Bone marrow (tissue), 2 donors: ENCODE results near the gene KIF1A.

ENCODE experiments used
- DNase-seq, 2 donors: peaks; one replicate each; lab custom pipeline; 2025; lab: John Stamatoyannopoulos, UW

KIF1A gene, protein sequence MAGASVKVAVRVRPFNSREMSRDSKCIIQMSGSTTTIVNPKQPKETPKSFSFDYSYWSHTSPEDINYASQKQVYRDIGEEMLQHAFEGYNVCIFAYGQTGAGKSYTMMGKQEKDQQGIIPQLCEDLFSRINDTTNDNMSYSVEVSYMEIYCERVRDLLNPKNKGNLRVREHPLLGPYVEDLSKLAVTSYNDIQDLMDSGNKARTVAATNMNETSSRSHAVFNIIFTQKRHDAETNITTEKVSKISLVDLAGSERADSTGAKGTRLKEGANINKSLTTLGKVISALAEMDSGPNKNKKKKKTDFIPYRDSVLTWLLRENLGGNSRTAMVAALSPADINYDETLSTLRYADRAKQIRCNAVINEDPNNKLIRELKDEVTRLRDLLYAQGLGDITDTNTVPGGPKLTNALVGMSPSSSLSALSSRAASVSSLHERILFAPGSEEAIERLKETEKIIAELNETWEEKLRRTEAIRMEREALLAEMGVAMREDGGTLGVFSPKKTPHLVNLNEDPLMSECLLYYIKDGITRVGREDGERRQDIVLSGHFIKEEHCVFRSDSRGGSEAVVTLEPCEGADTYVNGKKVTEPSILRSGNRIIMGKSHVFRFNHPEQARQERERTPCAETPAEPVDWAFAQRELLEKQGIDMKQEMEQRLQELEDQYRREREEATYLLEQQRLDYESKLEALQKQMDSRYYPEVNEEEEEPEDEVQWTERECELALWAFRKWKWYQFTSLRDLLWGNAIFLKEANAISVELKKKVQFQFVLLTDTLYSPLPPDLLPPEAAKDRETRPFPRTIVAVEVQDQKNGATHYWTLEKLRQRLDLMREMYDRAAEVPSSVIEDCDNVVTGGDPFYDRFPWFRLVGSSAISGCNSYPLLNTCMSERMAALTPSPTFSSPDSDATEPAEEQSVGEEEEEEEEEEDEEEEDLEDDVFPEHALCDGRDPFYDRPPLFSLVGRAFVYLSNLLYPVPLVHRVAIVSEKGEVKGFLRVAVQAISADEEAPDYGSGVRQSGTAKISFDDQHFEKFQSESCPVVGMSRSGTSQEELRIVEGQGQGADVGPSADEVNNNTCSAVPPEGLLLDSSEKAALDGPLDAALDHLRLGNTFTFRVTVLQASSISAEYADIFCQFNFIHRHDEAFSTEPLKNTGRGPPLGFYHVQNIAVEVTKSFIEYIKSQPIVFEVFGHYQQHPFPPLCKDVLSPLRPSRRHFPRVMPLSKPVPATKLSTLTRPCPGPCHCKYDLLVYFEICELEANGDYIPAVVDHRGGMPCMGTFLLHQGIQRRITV (N-terminal part only)

DNA sequence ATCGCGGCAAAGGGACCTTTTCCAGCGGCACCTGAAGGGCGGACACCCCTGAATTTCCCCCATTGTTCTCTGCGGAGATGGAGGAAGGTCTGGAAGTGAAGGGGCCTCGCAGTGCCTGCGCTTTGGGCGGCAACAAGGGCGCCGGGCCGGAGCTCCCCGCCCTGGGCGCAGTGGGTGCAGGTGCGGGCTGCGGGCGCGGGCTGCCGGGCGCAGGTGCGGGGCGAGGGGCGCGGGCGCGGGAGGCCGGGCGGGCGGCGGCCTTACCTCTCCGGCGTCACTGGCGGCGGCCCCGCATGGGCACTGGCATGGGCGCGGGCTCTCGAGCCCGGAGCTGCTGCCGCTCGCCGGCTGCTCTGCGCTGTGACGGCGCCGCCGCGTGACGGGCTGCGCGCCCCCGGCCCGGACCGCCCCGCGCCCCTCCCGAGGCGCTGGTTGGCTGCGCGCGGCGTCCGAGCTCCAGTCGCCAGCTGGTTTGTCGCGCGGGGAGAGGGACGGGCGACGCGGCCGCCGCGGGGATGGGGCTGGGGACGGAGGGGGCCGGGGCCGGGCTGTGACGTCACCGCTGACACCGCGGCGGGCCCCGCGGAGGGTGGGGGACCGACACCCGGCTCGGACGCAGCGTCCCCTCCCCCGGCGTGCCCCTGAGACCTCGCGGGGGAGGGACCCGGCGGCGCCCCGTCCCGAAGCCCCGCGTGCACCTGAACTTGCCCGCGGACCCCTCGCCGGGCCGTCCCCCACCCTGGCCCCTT, at the start of gene KIF1A:
TSS of gene KIF1A (minus strand) at position 362 of the 749 bp plus-strand sequence. CDS start 22,467 bp downstream, outside the sequence.
- no peak for DNase-seq

DNA sequence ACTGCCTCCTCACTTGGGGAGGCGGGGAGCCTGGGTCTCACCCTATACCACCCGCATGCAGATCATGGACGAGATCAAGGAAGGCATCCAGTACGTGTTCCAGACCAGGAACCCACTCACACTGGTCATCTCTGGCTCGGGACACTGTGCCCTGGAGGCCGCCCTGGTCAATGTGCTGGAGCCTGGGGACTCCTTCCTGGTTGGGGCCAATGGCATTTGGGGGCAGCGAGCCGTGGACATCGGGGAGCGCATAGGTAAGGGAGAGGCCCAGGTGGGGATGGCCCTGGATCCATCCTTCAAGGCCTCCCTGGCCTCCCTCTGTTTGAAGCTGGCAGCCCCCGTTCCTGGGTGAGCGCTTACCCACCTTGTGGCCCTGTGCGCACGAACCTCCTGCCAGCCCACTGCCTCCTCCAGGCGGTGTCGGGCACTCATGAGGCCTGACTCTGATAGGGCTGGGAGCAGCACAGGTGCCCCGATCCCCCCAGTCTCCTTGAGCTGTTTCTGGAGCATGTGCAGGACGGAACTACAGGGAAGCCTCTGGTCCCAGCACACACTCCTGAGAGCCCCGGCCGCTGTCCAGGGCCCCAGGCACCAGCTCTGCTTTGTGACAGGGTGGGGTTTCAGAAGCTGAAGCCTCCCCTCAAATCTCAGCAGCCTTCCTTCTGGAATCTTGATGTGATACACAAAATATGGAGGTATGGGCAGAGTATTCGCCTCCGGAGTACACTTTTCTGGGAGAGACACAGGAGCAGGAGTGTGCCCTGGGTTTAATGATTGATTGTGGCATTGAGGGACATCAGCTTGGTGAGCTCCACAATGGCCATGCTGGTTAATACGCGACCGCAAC, 49.3 kb upstream of the KIF1A start:
- DNase-seq: no peak

DNA sequence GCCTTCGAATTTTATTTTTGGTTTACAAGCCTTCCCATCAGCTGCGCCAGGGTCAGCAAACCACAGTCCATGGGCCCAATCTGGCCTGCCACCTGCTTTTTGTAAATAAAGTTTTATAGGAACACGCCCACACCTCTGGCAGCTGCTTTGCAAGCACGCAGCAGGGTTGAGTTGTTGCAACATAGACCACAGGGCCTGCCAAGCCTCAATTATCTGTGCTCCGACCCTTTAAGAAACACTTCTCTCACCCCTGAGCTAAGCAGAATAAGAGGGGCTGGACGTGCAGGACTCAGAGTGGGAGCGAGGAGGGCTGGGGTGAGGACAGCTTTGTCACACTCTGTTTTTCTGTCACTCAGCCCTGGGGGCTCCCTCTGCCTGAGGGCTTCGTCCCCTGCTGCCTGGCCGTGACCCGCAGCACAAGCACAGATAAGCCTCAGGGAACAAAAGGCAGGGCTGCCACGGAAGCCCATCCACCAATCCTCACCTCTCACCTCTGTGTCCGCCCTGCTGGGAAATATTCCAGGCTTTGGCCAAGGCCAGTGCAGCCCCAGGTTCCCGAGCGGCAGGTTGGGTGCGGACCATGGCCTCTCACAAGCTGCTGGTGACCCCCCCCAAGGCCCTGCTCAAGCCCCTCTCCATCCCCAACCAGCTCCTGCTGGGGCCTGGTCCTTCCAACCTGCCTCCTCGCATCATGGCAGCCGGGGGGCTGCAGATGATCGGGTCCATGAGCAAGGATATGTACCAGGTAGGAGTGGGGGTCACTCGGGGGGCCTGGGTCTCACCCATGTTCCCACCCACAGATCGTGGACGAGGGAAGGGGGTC, 48.5 kb upstream of the KIF1A start, which contains the start of gene AGXT:
TSS of gene AGXT (plus strand) at position 539 of the 823 bp plus-strand sequence. CDS start at position 581, 42 bp downstream.
- DNase-seq: no peak

DNA sequence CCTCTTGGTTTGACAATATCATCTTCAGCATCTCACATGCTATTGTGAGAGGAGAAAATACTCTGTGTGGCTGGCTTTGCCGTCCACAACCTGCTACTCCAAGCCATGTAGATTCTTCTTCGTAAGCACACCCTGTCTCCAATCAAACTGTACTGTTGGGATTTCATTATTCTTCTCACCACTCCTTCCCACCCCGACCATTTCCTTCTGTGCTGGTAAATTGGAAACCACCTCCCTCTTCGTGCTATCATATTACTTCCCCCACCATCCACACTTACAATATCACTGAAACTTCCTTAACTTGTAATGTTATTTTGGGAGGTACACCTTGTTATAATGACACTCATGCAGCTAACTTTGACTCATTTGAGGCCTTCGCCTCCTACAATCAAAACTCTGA, 45.4 kb upstream of the KIF1A start:
- DNase-seq: no peak

DNA sequence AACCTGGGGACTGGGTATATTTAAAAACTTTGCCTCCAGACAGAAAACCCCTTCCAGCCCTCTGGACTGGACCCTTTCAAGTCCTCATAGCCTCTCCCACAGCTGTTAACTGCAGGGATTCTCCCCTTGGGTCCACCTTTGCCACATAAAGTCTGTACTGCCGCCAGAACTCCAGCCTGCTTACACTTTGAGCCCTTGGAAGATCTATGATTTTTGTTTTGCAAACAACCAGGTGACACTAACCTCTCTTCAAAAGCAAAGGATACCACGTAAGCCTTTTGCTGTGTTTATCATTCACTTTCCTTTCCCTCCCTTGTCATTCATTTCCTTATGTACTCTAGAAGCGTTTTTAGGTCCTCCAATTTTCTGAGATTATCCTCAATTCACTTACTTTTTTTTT, 44.5 kb upstream of the KIF1A start:
- DNase-seq: no peak

DNA sequence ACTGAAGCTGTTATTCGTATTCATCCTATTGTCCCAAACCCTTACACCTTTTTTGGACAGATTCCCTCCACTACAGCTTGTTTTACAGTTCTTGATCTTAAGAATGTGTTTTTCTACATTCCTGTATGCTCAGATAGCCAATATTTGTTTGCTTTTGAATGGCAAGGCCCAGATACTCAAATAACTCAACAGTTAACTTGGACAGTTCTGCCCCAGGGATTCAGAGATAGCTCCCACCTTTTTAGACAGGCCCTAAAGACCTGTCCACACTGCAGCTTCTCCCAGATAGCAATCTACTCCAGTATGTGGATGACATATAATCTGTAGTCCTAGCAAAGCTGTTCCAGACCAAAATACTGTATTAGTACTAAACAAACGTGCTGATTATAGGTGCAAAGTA, 41.5 kb upstream of the KIF1A start:
- DNase-seq: no peak

DNA sequence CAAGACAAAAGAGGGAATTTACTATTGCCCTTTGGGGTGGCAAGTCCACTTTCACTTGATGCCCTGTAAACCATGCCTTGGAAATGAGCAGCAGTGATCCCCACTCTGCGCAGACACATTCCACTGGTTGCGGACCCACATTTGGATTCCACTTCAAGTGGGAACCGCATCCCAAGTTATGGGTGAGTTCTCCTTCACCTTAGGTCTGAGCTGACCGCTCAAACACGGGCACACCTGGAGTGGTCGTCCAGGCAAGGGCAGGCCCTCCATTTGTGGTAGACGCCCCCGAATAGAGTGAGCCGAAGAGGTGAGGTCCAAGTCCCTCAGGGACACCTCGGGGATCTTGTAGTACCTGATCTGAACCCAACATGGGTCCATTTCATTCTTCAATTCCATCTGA, 38.9 kb upstream of the KIF1A start:
- no peak for DNase-seq

DNA sequence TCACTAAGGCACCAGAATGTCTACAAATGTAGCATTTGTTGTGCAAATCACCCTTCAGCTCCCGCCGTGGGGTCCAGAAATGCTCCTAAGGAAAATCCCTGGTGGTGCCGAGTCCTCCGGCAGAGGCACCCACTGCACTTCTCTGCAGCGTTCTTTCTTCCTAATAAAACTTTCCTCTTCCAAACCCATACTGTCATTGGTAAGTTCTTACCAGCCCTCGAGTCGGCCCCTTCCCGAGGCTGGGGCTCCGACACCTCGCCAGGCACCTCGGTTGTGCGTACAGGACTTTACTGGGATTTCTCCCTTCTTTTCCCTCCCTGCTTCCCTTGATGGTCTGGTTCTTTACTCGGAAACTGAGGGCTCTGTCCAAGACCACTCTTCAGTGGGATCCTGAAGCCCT, 38.3 kb upstream of the KIF1A start:
- DNase-seq: no peak

DNA sequence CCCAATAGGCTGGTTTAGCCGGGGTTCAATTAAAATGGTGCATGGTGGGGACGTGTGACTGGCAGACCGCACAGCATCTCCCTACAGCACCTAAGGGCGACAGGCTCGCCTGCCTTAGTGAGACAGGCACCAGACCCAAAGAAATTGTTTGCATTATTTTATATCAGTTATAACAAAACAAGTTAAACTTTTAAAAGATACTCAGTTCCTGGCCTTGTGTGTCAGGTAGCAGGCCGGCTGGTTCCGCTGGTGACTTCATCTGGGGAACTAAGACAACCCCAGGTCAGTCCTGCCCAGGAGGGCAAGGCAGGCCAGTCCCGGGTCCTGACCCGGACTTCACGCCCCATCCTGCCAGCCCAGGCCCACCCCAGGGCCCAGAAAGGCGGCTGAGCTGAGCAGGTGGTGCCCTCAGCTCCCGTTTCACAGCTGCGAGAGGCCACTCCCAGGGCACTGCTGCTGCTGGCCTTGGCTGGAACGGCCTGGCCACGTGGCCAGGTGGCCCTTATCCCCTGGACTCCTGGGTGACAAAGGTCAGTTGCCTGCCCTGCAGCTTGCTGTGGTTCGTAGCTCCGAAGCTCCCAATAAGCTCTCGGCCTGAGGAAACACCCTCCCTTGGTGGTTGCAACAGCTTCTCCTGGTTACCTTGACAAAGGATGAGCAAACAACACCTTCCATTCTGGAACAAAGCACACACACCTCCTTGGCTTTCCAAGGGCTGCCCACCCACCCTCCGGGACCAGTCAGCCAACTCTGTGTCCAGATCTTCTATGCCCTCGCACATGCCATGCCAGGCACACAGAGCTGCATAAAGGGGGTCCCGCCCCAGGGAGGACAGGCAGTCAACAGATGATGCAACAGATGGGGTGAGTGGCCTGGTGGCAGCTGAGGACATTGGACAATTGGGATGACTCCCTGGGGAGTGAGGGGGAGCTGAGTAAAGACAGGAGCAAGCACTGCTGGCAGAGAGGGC, 37.3 kb upstream of the KIF1A start:
- no peak for DNase-seq

DNA sequence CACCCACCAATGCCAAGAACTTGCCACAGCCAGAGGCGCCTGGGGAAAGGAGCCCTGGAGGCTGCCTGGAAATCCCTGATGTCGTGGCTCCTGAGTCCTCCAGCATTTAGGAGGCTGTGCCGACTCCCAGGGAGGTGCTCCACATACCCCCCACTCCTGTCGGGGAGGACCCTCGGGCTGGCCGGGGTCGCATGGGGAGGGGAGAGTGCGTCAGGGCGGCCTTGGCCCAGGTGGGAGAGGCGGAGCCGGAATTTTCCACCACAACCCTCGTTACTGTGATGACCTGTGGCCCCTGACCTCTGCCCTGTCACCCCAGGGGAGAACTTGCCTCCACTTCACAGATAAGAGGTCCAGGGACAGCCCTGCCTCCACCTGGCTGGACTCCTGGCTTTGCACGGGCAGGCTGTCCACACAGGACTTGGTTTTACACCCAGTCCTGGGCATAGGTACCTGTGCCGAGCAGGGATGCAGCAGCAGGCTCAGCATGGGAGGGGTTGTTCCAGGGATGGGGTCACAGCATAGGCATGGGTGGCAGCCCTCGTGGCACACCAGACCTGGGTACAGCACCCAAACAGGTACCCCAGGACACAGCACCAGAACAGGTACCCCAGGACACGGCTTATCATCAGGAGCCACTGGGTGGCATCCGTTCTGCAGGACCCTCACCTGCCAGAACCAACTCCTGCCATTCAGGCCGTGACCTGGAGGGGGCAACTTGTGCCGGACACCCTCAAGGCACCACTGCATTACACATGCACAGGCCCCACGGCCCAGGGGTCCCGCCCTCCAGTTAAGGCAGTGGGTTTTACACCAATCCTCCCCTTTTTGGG, 36.3 kb upstream of the KIF1A start:
- no peak for DNase-seq

DNA sequence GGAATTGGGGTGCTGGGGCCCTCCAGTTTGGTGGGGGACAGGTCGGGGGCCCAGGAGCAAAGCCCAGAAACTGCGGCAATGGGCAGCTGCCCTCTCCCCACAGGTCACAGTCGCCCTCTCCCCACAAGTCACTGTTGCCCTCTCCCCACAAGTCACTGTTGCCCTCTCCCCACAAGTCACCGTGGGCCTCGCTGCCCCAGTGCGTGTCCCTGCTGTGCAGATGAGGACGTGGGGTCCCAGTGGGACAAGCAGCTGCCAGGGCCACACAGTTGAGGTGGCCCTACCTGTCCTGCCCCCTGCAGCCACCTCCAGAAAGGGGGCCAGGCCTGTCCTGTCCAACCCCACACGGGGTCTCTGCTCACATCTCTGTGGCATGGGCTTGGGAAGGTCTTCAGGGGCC, 35.7 kb upstream of the KIF1A start:
- DNase-seq: no peak

DNA sequence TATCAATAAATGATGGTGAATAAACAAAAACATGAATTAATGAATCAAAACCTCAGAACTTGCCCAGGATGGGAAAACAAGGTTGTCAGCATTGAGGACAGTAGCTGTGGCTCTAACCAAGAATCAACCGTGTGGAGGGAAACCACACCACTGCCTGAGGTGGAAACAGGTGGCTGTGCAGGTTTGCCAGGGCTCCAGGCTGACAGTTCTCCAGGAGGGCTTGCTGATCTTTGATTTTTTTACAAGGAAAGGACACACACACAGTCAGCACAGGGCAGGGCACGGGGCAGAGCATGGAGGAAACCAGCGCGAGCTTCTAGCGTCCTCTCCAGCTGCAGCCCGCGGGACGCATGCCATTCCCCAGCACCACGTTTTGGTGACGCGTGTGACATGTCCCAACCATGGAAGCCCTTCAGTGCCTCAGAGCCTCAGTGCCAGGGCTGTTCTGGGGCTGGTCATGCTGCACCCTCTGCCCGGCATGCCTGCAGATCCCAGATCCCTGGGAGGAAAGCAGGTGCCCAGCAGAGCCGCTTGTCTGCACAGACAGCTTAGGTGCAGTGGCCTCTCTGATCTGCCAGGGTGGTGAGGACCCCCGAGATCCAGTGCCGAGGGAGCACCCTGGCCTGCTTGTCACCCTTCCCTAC, 32.8 kb upstream of the KIF1A start:
- no peak for DNase-seq

DNA sequence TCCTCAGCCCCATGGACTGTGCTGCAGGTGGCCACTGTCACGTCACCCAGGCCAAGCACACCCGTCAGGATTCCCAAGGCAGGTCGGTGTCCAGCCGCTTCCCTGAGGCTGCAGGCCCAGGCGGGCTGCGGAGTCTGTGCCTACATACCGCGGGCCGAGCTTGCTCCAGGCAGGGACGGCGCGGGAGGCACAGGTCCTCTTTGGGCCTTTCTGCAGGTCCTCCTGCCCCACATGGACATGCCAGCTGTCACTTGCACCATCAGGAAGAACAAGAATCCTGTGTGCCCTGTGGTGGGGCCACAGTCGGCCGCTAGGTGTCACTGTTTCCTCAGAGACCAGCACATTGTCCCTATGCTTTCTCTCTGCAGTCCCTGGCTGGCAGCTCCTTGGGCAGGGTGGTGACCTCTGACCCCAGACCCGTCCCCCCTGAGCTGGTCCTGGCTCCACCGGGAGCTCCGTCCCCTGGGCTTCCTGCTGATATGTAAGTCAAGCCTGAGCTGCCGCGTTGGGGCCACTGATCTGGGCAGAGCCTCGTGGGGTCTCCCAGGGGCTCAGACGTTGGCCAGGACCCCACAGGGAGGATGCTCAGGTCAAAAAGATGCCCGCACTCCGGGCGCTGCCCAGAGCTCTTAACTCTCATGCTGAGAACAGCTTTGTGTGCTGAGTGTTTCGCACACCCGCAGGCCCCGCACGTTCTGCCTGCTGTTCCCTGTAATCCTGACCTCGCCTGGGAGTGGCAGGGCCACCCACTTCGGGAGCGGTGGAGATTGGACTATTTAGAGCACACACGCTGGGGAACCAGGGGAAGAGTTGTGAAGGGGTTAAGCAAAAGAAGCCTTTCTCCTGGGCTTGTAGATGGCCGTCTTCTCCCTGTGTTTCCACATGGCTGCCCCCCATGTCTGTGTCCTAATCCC, 31.3 kb upstream of the KIF1A start:
- peak; percentile 40 to 58 for DNase-seq

DNA sequence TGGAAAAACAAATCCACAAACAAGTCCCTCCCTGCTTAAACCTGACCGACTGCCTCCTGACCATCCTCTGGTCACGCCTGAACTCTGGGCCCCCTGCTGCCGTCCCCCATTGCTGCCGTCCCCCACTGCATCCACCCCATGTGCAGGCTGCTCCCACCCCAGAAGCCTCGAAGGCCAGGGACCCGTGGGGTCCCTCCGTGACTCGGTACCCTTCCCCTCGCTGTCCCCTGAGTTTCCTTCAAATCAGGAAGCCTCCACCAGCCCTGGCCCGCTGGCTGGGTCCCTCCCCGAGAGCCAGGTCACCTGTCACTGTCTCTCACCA, 30.7 kb upstream of the KIF1A start:
- DNase-seq: no peak

DNA sequence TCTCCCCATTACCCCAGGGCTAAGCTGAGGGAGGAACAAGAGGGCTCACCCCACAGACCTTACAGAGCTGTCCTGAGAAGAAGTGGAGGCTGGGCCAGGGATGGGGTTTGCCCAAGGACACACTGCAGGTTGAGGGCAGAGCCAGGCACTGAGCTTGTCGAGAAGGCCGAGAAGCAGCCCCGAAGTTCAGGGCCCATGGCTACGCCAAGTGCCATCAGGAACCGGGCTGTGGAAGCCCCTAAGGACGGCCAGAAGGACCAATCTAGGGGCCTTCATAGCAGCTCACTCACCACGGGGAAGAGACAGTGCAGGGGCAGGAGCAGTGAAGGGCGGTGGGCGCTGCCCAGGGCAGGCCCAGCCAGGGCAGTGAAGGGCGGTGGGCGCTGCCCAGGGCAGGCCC, 30.0 kb upstream of the KIF1A start:
- no peak for DNase-seq
